ENCODE results near the gene TAMM41.
"Not testable (repeated sequence)": the region's sequence is repeated elsewhere in the genome, so short reads cannot be mapped to it uniquely, and the experiment has no call there.

TAMM41 gene

GRCh38 chr3:11846281-11847266, at the start of gene TAMM41:
TSS of gene TAMM41 (minus strand) at chr3:11846885. CDS start at chr3:11846636, 249 bp downstream.
- Histone ChIP-seq H3F3A (ENCODE audit: low read depth) (no peaks in the 10 kb centered on the region), H3K9me3 (ENCODE audit: insufficient read depth, low read depth, low read length) (no peaks in the 10 kb centered on the region), H4K20me1 (ENCODE audit: insufficient read depth, low read length, poor library complexity, severe bottlenecking) (peaks cover 12% of the 10 kb centered on the region), H3K27me3 (ENCODE audit: insufficient read depth, low read length, poor library complexity, severe bottlenecking) (no peaks in the 10 kb centered on the region), H3K4me1 (ENCODE audit: insufficient read depth, low read length, poor library complexity, severe bottlenecking) (peaks cover 13% of the 10 kb centered on the region), H3K9me2 (replicated peaks; ENCODE audit: low read depth, low read length) (no peaks in the 10 kb centered on the region), H3K4me3 (ENCODE audit: low read length, poor library complexity, severe bottlenecking) (peak within 1 kb of the TSS; percentile 99), H2AFZ (ENCODE audit: low read length) (peak within 1 kb of the TSS; percentile 94), H3K9ac (ENCODE audit: low read depth, low read length, poor library complexity, severe bottlenecking) (peak within 1 kb of the TSS; percentile 96), H3K36me3 (ENCODE audit: insufficient read depth, low read length) (peaks cover 8% of the 10 kb centered on the region; the same call in 1 of the 2 replicates), H3K4me2 (ENCODE audit: low read depth, low read length, poor library complexity, severe bottlenecking) (peak within 1 kb of the TSS; percentile 87), H3K79me2 (ENCODE audit: insufficient read depth, low read length) (peaks cover 25% of the 10 kb centered on the region)
- TF ChIP-seq CTCF (conservative IDR thresholded peaks at IDR 0.05; ENCODE audit: low read length) = peak; percentile 74
- no peak for TF ChIP-seq EZH2phosphoT487 (IDR thresholded peaks at IDR 0.05; ENCODE audit: borderline replicate concordance)

- Histone ChIP-seq H3K9me2 (replicated peaks; ENCODE audit: low read depth, low read length) (no peaks in the 10 kb centered on the region), H3K4me2 (ENCODE audit: low read depth, low read length, poor library complexity, severe bottlenecking) (no peak overlapping the region), H4K20me1 (ENCODE audit: insufficient read depth, low read length, poor library complexity, severe bottlenecking) (no peaks in the 10 kb centered on the region), H3K9ac (ENCODE audit: low read depth, low read length, poor library complexity, severe bottlenecking) (no peak overlapping the region), H2AFZ (ENCODE audit: low read length) (no peak overlapping the region), H3F3A (ENCODE audit: low read depth) (no peaks in the 10 kb centered on the region), H3K4me3 (ENCODE audit: low read length, poor library complexity, severe bottlenecking) (no peak overlapping the region), H3K27me3 (ENCODE audit: insufficient read depth, low read length, poor library complexity, severe bottlenecking) (no peaks in the 10 kb centered on the region), H3K36me3 (ENCODE audit: insufficient read depth, low read length) (no peaks in the 10 kb centered on the region), H3K79me2 (ENCODE audit: insufficient read depth, low read length) (no peaks in the 10 kb centered on the region), H3K4me1 (ENCODE audit: insufficient read depth, low read length, poor library complexity, severe bottlenecking) (no peaks in the 10 kb centered on the region), H3K9me3 (ENCODE audit: insufficient read depth, low read depth, low read length) (no peaks in the 10 kb centered on the region)
- TF ChIP-seq CTCF (conservative IDR thresholded peaks at IDR 0.05; ENCODE audit: low read length) = no peak; the same call in 1 of the 2 replicates
- no peak for TF ChIP-seq EZH2phosphoT487 (IDR thresholded peaks at IDR 0.05; ENCODE audit: borderline replicate concordance)
Observed at GRCh38 chr3:11878837-11879236, 32.2 kb upstream of the TAMM41 start.

DNA sequence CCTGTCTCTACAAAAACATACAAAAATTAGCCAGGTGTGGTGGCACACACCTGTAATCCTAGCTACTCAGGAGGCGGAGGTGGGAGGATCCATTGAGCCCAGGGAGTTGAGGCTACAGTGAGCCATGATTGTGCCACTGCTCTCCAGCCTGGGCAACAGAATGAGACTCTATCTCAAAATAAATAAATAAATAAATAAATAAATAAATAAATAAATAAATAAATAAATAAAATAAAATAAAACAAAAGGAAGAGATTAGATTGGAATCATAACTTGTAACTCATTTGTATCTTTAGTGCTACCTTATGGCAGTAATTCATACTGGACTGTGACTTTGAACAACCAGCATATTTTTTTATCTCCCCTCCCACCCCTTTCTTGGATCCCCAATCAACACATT, 28.0 kb upstream of the TAMM41 start:
- H3K4me2 ChIP-seq (ENCODE audit: low read depth, low read length, poor library complexity, severe bottlenecking); H3F3A ChIP-seq (ENCODE audit: low read depth); H3K4me3 ChIP-seq (ENCODE audit: low read length, poor library complexity, severe bottlenecking); H3K9ac ChIP-seq (ENCODE audit: low read depth, low read length, poor library complexity, severe bottlenecking); H3K27me3 ChIP-seq (ENCODE audit: insufficient read depth, low read length, poor library complexity, severe bottlenecking); H2AFZ ChIP-seq (ENCODE audit: low read length); H3K4me1 ChIP-seq (ENCODE audit: insufficient read depth, low read length, poor library complexity, severe bottlenecking); H3K9me2 ChIP-seq (replicated peaks; ENCODE audit: low read depth, low read length); H3K79me2 ChIP-seq (ENCODE audit: insufficient read depth, low read length); H3K36me3 ChIP-seq (ENCODE audit: insufficient read depth, low read length); H3K9me3 ChIP-seq (ENCODE audit: insufficient read depth, low read depth, low read length); H4K20me1 ChIP-seq (ENCODE audit: insufficient read depth, low read length, poor library complexity, severe bottlenecking): not testable (repeated sequence)

DNA sequence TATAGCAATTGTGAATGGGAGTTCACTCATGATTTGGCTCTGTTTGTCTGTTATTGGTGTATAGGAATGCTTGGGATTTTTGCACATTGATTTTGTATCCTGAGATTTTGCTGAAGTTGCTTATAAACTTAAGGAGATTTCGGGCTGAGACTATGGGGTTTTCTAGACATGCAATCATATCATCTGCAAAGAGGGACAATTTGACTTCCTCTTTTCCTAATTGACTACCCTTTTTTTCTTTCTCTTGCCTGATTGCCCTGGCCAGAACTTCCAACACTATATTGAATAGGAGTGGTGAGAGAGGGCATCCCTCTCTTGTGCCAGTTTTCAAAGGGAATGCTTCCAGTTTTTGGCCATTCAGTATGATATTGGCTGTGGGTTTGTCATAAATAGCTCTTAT, 17.1 kb upstream of the TAMM41 start:
- H3K4me3 ChIP-seq (ENCODE audit: low read length, poor library complexity, severe bottlenecking); H2AFZ ChIP-seq (ENCODE audit: low read length); H3F3A ChIP-seq (ENCODE audit: low read depth); H3K4me2 ChIP-seq (ENCODE audit: low read depth, low read length, poor library complexity, severe bottlenecking); H4K20me1 ChIP-seq (ENCODE audit: insufficient read depth, low read length, poor library complexity, severe bottlenecking); H3K9me2 ChIP-seq (replicated peaks; ENCODE audit: low read depth, low read length); H3K9me3 ChIP-seq (ENCODE audit: insufficient read depth, low read depth, low read length); H3K9ac ChIP-seq (ENCODE audit: low read depth, low read length, poor library complexity, severe bottlenecking); H3K79me2 ChIP-seq (ENCODE audit: insufficient read depth, low read length); H3K36me3 ChIP-seq (ENCODE audit: insufficient read depth, low read length); H3K4me1 ChIP-seq (ENCODE audit: insufficient read depth, low read length, poor library complexity, severe bottlenecking); H3K27me3 ChIP-seq (ENCODE audit: insufficient read depth, low read length, poor library complexity, severe bottlenecking): not testable (repeated sequence)

DNA sequence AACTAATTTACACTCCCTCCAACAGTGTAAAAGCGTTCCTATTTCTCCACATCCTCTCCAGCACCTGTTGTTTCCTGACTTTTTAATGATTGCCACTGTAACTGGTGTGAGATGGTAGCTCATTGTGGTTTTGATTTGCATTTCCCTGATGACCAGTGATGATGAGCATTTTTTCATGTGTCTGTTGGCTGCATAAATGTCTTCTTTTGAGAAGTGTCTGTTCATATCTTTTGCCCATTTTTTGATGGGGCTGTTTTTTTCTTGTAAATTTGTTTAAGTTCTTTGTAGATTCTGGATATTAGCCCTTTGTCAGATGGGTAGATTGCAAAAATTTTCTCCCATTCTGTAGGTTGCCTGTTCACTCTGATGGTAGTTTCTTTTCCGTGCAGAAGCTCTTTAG, 15.9 kb upstream of the TAMM41 start:
- not testable (repeated sequence) for H3K27me3 ChIP-seq (ENCODE audit: insufficient read depth, low read length, poor library complexity, severe bottlenecking)

DNA sequence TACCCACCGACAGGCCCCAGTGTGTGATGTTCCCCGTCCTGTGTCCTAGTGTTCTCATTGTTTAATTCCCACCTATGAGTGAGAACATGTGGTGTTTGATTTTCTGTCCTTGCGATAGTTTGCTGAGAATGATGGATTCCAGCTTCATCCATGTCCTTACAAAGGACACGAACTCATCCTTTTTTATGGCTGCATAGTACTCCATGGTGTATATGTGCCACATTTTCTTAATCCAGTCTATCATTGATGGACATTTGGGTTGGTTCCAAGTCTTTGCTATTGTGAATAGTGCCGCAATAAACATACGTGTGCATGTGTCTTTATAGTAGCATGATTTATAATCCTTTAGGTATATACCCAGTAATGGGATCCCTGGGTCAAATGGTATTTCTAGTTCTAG, 15.5 kb upstream of the TAMM41 start:
- H4K20me1 ChIP-seq (ENCODE audit: insufficient read depth, low read length, poor library complexity, severe bottlenecking); H3K9me2 ChIP-seq (replicated peaks; ENCODE audit: low read depth, low read length); H3K4me3 ChIP-seq (ENCODE audit: low read length, poor library complexity, severe bottlenecking); H2AFZ ChIP-seq (ENCODE audit: low read length); H3K4me1 ChIP-seq (ENCODE audit: insufficient read depth, low read length, poor library complexity, severe bottlenecking); H3K36me3 ChIP-seq (ENCODE audit: insufficient read depth, low read length); H3K27me3 ChIP-seq (ENCODE audit: insufficient read depth, low read length, poor library complexity, severe bottlenecking); H3K79me2 ChIP-seq (ENCODE audit: insufficient read depth, low read length); H3K9ac ChIP-seq (ENCODE audit: low read depth, low read length, poor library complexity, severe bottlenecking); H3F3A ChIP-seq (ENCODE audit: low read depth); H3K4me2 ChIP-seq (ENCODE audit: low read depth, low read length, poor library complexity, severe bottlenecking); H3K9me3 ChIP-seq (ENCODE audit: insufficient read depth, low read depth, low read length): not testable (repeated sequence)

More for the DNA sequence above, 15.9 kb upstream of the TAMM41 start:
- not testable (repeated sequence) for H3F3A ChIP-seq (ENCODE audit: low read depth); H2AFZ ChIP-seq (ENCODE audit: low read length); H3K9me2 ChIP-seq (replicated peaks; ENCODE audit: low read depth, low read length); H3K9me3 ChIP-seq (ENCODE audit: insufficient read depth, low read depth, low read length); H4K20me1 ChIP-seq (ENCODE audit: insufficient read depth, low read length, poor library complexity, severe bottlenecking); H3K79me2 ChIP-seq (ENCODE audit: insufficient read depth, low read length); H3K4me2 ChIP-seq (ENCODE audit: low read depth, low read length, poor library complexity, severe bottlenecking); H3K9ac ChIP-seq (ENCODE audit: low read depth, low read length, poor library complexity, severe bottlenecking); H3K36me3 ChIP-seq (ENCODE audit: insufficient read depth, low read length); H3K4me1 ChIP-seq (ENCODE audit: insufficient read depth, low read length, poor library complexity, severe bottlenecking); H3K4me3 ChIP-seq (ENCODE audit: low read length, poor library complexity, severe bottlenecking)

Measured in Loucy (cell line).